Vagina (tissue), 2 donors: ENCODE data around the gene CSMD2.

Experiments
- POLR2A ChIP-seq, 2 donors: fragments of 450-650 bp; IDR thresholded peaks; one replicate each; pipeline ENCODE4 v1.6.1; 2017; ENCODE audit warnings: antibody characterized with exemption in 2 of 2, mild to moderate bottlenecking in 2 of 2, moderate library complexity in 2 of 2
- TF ChIP-seq, protein P1 (sequence below), 3 experiments: fragments of 450-650 bp in 2 of 3; fragments of 200-600 bp in 1 of 3; sonication (generic) in 1 of 3; IDR thresholded peaks; one replicate each; pipeline ENCODE4 v1.5.1; 2017 to 2019; ENCODE audit warnings: antibody characterized with exemption in 3 of 3, mild to moderate bottlenecking in 2 of 3, moderate library complexity in 2 of 3

- TF ChIP-seq, protein P1, sequence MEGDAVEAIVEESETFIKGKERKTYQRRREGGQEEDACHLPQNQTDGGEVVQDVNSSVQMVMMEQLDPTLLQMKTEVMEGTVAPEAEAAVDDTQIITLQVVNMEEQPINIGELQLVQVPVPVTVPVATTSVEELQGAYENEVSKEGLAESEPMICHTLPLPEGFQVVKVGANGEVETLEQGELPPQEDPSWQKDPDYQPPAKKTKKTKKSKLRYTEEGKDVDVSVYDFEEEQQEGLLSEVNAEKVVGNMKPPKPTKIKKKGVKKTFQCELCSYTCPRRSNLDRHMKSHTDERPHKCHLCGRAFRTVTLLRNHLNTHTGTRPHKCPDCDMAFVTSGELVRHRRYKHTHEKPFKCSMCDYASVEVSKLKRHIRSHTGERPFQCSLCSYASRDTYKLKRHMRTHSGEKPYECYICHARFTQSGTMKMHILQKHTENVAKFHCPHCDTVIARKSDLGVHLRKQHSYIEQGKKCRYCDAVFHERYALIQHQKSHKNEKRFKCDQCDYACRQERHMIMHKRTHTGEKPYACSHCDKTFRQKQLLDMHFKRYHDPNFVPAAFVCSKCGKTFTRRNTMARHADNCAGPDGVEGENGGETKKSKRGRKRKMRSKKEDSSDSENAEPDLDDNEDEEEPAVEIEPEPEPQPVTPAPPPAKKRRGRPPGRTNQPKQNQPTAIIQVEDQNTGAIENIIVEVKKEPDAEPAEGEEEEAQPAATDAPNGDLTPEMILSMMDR (IDR thresholded peaks at IDR 0.05), result no peak
- no peak for TF ChIP-seq POLR2A (IDR thresholded peaks at IDR 0.05)
Observed at GRCh38 chr1:33641104-33641830, 523.8 kb downstream of the CSMD2 start.
